ENCODE data around the gene WDR70. TPM values are rescaled to one million over a fixed set of nuclear protein-coding genes. Genes with fewer than 3 reads are reported as not detected.

The WDR70 gene
- total and polyA plus RNA-seq, 2 of the 8 experiments (the other 6 are each of a cell fraction or from before 2014, with no cell fraction given), result 10.6 to 37.4 TPM

GRCh38 chr5:37661227-37661920, 282.3 kb downstream of the WDR70 start:
- Histone ChIP-seq H4K91ac (replicated peaks; ENCODE audit: insufficient read length, low read length) (no peak overlapping the region), H2AK5ac (ENCODE audit: low read depth, low read length) (no peak overlapping the region), H2BK12ac (ENCODE audit: low read depth, low read length) (no peak overlapping the region), H4K5ac (ENCODE audit: insufficient read length, low read depth, low read length) (no peak overlapping the region), H2BK120ac (replicated peaks; ENCODE audit: low read depth, low read length) (no peak overlapping the region), H3K4me2 (ENCODE audit: insufficient read depth in 1 of 2, low read depth in 2 of 2, low read length in 2 of 2) (no peak overlapping the region), H3K18ac (ENCODE audit: extremely low read depth, low read length) (no peak overlapping the region), H3K9me3 (ENCODE audit: insufficient read depth in 2 of 2, low read depth in 1 of 2, low read length in 1 of 2) (no peaks in the 10 kb centered on the region), H3K14ac (ENCODE audit: insufficient read length) (no peak overlapping the region), H3K4ac (replicated peaks; ENCODE audit: insufficient read length, low read depth, low read length) (no peak overlapping the region), H4K20me1 (replicated peaks in 1 of 2; ENCODE audit: control insufficient read depth in 1 of 2, insufficient read depth in 2 of 2, low read length in 2 of 2) (no peaks in the 10 kb centered on the region), H3K4me1 (replicated peaks in 1 of 4; ENCODE audit: control insufficient read depth in 3 of 4, insufficient read depth in 4 of 4, low read length in 3 of 4) (peaks cover 0 to 10% (median 0%) of the 10 kb centered on the region in 4 experiments; a peak in 1 of 7 replicates), H3K23me2 (ENCODE audit: low read depth, low read length) (no peaks in the 10 kb centered on the region), H3K36me3 (ENCODE audit: control insufficient read depth in 2 of 4, insufficient read depth in 4 of 4, low read length in 3 of 4) (no peaks in the 10 kb centered on the region), H4K8ac (ENCODE audit: extremely low read depth, insufficient read depth, low read length) (no peak overlapping the region), H2BK5ac (ENCODE audit: low read depth, low read length) (no peak overlapping the region), H3K56ac (replicated peaks; ENCODE audit: insufficient read length, low read depth, low read length) (no peak overlapping the region), H3K4me3 (ENCODE audit: extremely low read depth in 1 of 4, insufficient read depth in 2 of 4, low read depth in 3 of 4, low read length in 4 of 4) (no peak overlapping the region), H2BK20ac (ENCODE audit: low read length) (no peak overlapping the region), H2AFZ (ENCODE audit: low read length) (no peak overlapping the region), H2BK15ac (ENCODE audit: low read length) (no peak overlapping the region), H3K27ac (ENCODE audit: low read depth, low read length) (no peak overlapping the region), H3K79me1 (ENCODE audit: low read depth, low read length) (no peaks in the 10 kb centered on the region), H3K9ac (replicated peaks in 1 of 4; ENCODE audit: extremely low read depth in 1 of 4, low read depth in 3 of 4, low read length in 3 of 4) (no peak overlapping the region), H3K79me2 (ENCODE audit: control insufficient read depth in 1 of 2, insufficient read depth in 2 of 2, low read length in 2 of 2) (no peaks in the 10 kb centered on the region), H3K27me3 (replicated peaks in 1 of 4; ENCODE audit: control insufficient read depth in 3 of 4, extremely low read depth in 1 of 4, insufficient read depth in 3 of 4, low read length in 3 of 4) (no peaks in the 10 kb centered on the region), H3K23ac (ENCODE audit: insufficient read length) (no peak overlapping the region)
- FAIRE-seq (no peak), DNase-seq (ENCODE audit: low read depth in 1 of 2, low spot score in 2 of 2) (no peak)
- 81% methylated on average over 5 of the region's 5 CpGs; no CpG with 5 or more reads in 1 of the 2 experiments for WGBS, 2 experiments (ENCODE audit: extremely low coverage in 1 of 2, insufficient coverage in 1 of 2, insufficient read length in 1 of 2, insufficient replicate concordance in 2 of 2, low coverage in 1 of 2, low lambda C conversion rate in 2 of 2, missing lambda C conversion rate in 1 of 2)
- POLR2A ChIA-PET (ENCODE audit: partially characterized antibody), result no interaction called here
- CTCF ChIA-PET (ENCODE audit: partially characterized antibody), result no interaction called here
- TF ChIP-seq ATF2 (IDR thresholded peaks at IDR 0.05; ENCODE audit: low read length) (no peak), RXRA (IDR thresholded peaks at IDR 0.05; ENCODE audit: insufficient read depth, low read depth, low read length) (no peak), CTBP2 (IDR thresholded peaks at IDR 0.05; ENCODE audit: borderline replicate concordance, insufficient read depth, insufficient read length, low read length) (no peak), BACH1 (IDR thresholded peaks at IDR 0.05; ENCODE audit: low read length) (no peak), CHD1 (IDR thresholded peaks at IDR 0.05; ENCODE audit: low read depth, low read length) (no peak), ATF3 (IDR thresholded peaks at IDR 0.05; ENCODE audit: insufficient read depth, low read depth, low read length) (no peak), CTCF (IDR thresholded peaks at IDR 0.05; ENCODE audit: control extremely low read depth in 1 of 3, insufficient read depth in 1 of 3, low read depth in 1 of 3, low read length in 3 of 3) (no peak), POLR2AphosphoS5 (IDR thresholded peaks at IDR 0.05; ENCODE audit: low read depth, low read length) (no peak)
